Suprapubic skin (tissue), 4 donors: ENCODE data around the gene ZNF691.

ENCODE experiments used
- EP300 ChIP-seq: sonication (generic); formaldehyde crosslinking; IDR thresholded peaks from one replicate; pipeline ENCODE4 v1.6.1; 2017; ENCODE audit warnings: antibody characterized with exemption
- POLR2A ChIP-seq, 2 donors: fragments of 450-650 bp; IDR thresholded peaks; one replicate each; pipeline ENCODE4 v1.6.1; 2017; ENCODE audit warnings: antibody characterized with exemption in 2 of 2, mild to moderate bottlenecking in 2 of 2, moderate library complexity in 2 of 2
- POLR2AphosphoS5 ChIP-seq, 3 donors: sonication (generic); formaldehyde crosslinking; IDR thresholded peaks; one replicate each; pipeline ENCODE4 v1.6.1; 2017; ENCODE audit warnings: antibody characterized with exemption in 3 of 3
- TF ChIP-seq, protein P1 (sequence below), 2 donors: fragments of 200-600 bp in 1 of 2; fragments of 450-650 bp in 1 of 2; sonication (generic) in 1 of 2; IDR thresholded peaks; one replicate each; pipeline ENCODE4 v1.5.1; 2016 to 2019; ENCODE audit warnings: antibody characterized with exemption in 2 of 2, mild to moderate bottlenecking in 1 of 2, moderate library complexity in 1 of 2

GRCh38 chr1:42873670-42874069 is 27.3 kb downstream of the ZNF691 start:
- TF ChIP-seq, protein P1, sequence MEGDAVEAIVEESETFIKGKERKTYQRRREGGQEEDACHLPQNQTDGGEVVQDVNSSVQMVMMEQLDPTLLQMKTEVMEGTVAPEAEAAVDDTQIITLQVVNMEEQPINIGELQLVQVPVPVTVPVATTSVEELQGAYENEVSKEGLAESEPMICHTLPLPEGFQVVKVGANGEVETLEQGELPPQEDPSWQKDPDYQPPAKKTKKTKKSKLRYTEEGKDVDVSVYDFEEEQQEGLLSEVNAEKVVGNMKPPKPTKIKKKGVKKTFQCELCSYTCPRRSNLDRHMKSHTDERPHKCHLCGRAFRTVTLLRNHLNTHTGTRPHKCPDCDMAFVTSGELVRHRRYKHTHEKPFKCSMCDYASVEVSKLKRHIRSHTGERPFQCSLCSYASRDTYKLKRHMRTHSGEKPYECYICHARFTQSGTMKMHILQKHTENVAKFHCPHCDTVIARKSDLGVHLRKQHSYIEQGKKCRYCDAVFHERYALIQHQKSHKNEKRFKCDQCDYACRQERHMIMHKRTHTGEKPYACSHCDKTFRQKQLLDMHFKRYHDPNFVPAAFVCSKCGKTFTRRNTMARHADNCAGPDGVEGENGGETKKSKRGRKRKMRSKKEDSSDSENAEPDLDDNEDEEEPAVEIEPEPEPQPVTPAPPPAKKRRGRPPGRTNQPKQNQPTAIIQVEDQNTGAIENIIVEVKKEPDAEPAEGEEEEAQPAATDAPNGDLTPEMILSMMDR (IDR thresholded peaks at IDR 0.05), result no peak
- TF ChIP-seq POLR2AphosphoS5 (IDR thresholded peaks at IDR 0.05), result no peak
- TF ChIP-seq EP300, result no peak
- TF ChIP-seq POLR2A (IDR thresholded peaks at IDR 0.05), result no peak
